Measurements from ENCODE around the gene VARS2. TPM values are rescaled to one million over a fixed set of nuclear protein-coding genes. Genes with fewer than 3 reads are reported as not detected.

The VARS2 gene
- total RNA-seq, 4 donors from 2014 or later, result 12.6 to 22.0 (median 19.2) TPM

GRCh38 chr6:30891450-30891723 lies 22.7 kb upstream of the VARS2 start:
- no peak for DNase-seq (ENCODE audit: low spot score in 2 of 2)
- H3K4me1 ChIP-seq, result peaks cover 43% of the 10 kb centered on the region
- TF ChIP-seq CTCF (IDR thresholded peaks at IDR 0.05) (no peak), POLR2AphosphoS5 (IDR thresholded peaks at IDR 0.05) (no peak), EP300 (IDR thresholded peaks at IDR 0.05) (no peak), POLR2A (IDR thresholded peaks at IDR 0.05) (no peak)
- no peaks in the 10 kb centered on the region for H3K27me3 ChIP-seq
- no peak overlapping the region for H3K27ac ChIP-seq
- 85% methylated on average over 4 of the region's 4 CpGs for WGBS
- H3K36me3 ChIP-seq, result peaks cover 76% of the 10 kb centered on the region
- no peaks in the 10 kb centered on the region for H3K9me3 ChIP-seq
- H3K4me3 ChIP-seq, result no peak overlapping the region

DNA sequence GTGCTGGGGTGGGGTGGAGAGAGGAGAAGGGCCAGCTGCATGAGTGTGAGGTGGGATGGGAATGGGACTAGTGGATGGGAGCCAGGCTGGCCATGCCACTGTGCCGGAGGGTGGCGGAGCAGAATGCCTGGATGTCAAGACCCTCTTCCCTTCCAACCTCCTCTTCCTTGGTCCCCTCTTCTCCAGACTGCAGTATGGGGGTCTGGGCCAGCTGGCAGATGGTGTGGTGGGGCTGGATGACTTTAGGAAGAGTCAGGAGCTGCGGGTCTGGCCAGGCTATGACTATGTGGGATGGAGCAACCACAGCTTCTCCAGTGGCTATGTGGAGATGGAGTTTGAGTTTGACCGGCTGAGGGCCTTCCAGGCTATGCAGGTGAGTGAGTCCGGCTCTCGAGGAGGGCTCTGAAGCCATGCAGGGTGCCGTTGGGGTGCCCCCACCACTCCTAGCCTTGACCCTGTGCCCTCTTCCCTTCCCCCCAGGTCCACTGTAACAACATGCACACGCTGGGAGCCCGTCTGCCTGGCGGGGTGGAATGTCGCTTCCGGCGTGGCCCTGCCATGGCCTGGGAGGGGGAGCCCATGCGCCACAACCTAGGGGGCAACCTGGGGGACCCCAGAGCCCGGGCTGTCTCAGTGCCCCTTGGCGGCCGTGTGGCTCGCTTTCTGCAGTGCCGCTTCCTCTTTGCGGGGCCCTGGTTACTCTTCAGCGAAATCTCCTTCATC lies 22.1 kb upstream of the VARS2 start:
- H3K36me3 ChIP-seq, result peaks cover 82% of the 10 kb centered on the region
- H3K9me3 ChIP-seq, result no peaks in the 10 kb centered on the region
- peaks cover 37% of the 10 kb centered on the region for H3K4me1 ChIP-seq
- WGBS, result 85% methylated on average over 13 of the region's 21 CpGs
- no peak overlapping the region for H3K27ac ChIP-seq
- H3K27me3 ChIP-seq, result no peaks in the 10 kb centered on the region
- DNase-seq (ENCODE audit: low spot score in 2 of 2), result peak in 1 of 2 donors; percentile 53
- no peak for TF ChIP-seq CTCF (IDR thresholded peaks at IDR 0.05)
- no peak for TF ChIP-seq POLR2A (IDR thresholded peaks at IDR 0.05)
- no peak for TF ChIP-seq EP300 (IDR thresholded peaks at IDR 0.05)
- TF ChIP-seq POLR2AphosphoS5 (IDR thresholded peaks at IDR 0.05), result no peak
- H3K4me3 ChIP-seq, result no peak overlapping the region

DNA sequence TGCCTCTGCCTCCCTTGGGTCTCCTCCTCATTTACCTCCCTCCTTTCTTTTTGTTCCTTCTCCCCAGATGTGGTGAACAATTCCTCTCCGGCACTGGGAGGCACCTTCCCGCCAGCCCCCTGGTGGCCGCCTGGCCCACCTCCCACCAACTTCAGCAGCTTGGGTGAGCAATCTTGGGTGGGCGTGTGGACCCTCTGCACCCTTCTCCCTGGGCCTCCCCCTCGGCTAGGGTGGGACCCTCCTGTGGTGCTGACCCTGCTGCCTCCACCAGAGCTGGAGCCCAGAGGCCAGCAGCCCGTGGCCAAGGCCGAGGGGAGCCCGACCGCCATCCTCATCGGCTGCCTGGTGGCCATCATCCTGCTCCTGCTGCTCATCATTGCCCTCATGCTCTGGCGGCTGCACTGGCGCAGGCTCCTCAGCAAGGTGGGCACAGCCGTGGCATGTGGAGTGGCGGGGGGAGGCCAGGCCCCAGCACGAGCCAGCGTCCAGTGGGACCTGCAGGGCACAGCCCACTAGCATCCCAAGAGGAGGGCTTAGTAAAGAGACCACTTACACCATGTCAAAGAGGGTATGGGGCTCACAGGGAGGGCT lies 20.9 kb upstream of the VARS2 start:
- peaks cover 93% of the 10 kb centered on the region for H3K36me3 ChIP-seq
- no peaks in the 10 kb centered on the region for H3K9me3 ChIP-seq
- DNase-seq (ENCODE audit: low spot score in 2 of 2), result peak in 1 of 2 donors; percentile 55
- H3K4me3 ChIP-seq, result no peak overlapping the region
- H3K27me3 ChIP-seq, result no peaks in the 10 kb centered on the region
- H3K27ac ChIP-seq, result no peak overlapping the region
- H3K4me1 ChIP-seq, result peaks cover 31% of the 10 kb centered on the region
- TF ChIP-seq POLR2A (IDR thresholded peaks at IDR 0.05) (no peak), CTCF (IDR thresholded peaks at IDR 0.05) (no peak), POLR2AphosphoS5 (IDR thresholded peaks at IDR 0.05) (no peak), EP300 (IDR thresholded peaks at IDR 0.05) (no peak)
- WGBS, result 85% methylated on average over 10 of the region's 16 CpGs

DNA sequence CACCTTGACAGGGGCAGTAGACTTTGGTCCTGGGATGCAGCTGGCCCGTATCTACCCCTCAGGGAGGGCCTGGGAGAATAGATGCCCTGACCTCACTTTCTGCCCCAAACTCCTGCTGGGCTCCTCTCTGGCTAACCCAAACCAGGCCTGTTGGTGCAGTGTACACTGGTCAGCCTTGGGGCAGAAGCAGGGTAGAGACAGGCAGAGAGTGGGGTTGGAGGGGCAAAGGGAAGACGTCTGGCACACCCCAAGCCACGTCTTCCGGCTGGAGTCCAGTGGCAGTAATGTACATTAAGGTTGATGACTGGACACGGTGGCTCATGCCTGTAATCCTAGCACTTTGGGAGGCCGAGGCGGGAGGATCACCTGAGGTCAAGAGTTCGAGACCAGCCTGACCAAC lies 20.4 kb upstream of the VARS2 start:
- Histone ChIP-seq H3K4me3 (no peak overlapping the region), H3K27ac (no peak overlapping the region), H3K9me3 (no peaks in the 10 kb centered on the region), H3K4me1 (peaks cover 26% of the 10 kb centered on the region), H3K27me3 (no peaks in the 10 kb centered on the region), H3K36me3 (peaks cover 97% of the 10 kb centered on the region)
- no peak for DNase-seq (ENCODE audit: low spot score in 2 of 2)
- no peak for TF ChIP-seq CTCF (IDR thresholded peaks at IDR 0.05)
- no peak for TF ChIP-seq EP300 (IDR thresholded peaks at IDR 0.05)
- no peak for TF ChIP-seq POLR2AphosphoS5 (IDR thresholded peaks at IDR 0.05)
- TF ChIP-seq POLR2A (IDR thresholded peaks at IDR 0.05), result no peak
- 91% methylated on average over 8 of the region's 8 CpGs for WGBS

DNA sequence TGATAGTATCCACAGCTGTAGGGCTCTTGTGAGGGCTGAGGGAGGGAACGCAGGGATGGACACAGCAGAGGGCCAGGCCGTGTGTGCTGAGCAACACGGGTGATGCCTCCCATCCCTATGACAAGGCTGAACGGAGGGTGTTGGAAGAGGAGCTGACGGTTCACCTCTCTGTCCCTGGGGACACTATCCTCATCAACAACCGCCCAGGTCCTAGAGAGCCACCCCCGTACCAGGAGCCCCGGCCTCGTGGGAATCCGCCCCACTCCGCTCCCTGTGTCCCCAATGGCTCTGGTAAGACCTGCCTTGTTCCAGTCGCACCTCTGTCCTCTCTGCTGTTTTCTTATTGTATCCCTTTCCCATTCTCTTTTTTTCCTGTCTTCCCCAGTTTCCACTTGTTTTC lies 19.7 kb upstream of the VARS2 start:
- H3K36me3 ChIP-seq, result peaks cover 97% of the 10 kb centered on the region
- H3K4me3 ChIP-seq, result no peak overlapping the region
- 83% methylated on average over 12 of the region's 12 CpGs for WGBS
- no peak overlapping the region for H3K27ac ChIP-seq
- peaks cover 19% of the 10 kb centered on the region for H3K4me1 ChIP-seq
- no peak for TF ChIP-seq POLR2AphosphoS5 (IDR thresholded peaks at IDR 0.05)
- no peak for TF ChIP-seq EP300 (IDR thresholded peaks at IDR 0.05)
- TF ChIP-seq POLR2A (IDR thresholded peaks at IDR 0.05), result no peak
- no peak for TF ChIP-seq CTCF (IDR thresholded peaks at IDR 0.05)
- DNase-seq (ENCODE audit: low spot score in 2 of 2), result no peak
- no peaks in the 10 kb centered on the region for H3K9me3 ChIP-seq
- H3K27me3 ChIP-seq, result no peaks in the 10 kb centered on the region
